GM21737 (cell line): ENCODE results near the gene RFTN1.
A peak's percentile ranks its signal among the peaks of the same experiment; 100 is the strongest.

Source experiments
- ATAC-seq: cut with Tn5 transposase; IDR thresholded peaks from one replicate; pipeline ENCODE4 v1.9.1; 2021; ENCODE audit warnings: mild to moderate bottlenecking, moderate library complexity; ENCODE audit not compliant: unreplicated experiment

Gene RFTN1

DNA sequence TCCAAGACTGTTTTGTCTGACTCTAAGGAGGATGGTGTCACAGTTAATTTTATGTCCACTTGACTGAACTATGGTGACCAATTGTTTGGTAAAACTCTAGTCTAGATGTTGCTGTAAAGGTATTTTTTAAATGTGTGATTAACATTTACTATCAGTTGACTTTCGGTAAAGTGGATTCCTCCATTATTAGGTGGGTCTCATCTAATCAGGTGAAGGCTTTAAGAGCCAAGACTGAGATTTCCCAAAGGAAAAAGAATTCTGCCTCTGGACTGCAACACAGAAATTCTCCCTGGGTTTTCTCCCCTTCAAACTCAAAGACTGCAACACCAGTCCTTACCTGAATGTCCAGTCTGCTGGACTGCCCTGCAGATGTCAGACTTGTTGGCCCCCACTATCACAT lies 129.6 kb downstream of the RFTN1 start:
- no peak for ATAC-seq

DNA sequence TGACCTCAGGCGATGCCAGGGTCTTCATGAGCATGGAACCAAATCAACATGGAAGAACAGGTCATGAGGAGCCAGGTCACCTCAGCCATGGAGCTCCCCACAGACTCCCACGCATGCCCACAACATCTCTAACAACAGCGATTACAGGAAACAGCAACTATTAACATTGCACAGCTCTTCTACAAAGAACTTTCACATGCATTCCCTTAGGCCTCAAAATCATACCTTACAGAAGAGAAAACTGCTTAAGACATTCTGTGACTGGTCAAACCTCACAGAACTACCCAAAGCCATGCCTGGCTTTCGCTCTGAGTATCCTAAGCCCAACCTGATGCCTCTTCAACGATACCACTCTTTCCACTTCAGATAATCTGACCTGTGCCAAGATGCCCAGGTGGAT lies 130.7 kb downstream of the RFTN1 start:
- ATAC-seq, result peak; percentile 50

GRCh38 chr3:16381426-16381825 lies 132.1 kb downstream of the RFTN1 start:
- ATAC-seq, result no peak

- no peak for ATAC-seq
Observed at GRCh38 chr3:16380421-16380820, 133.1 kb downstream of the RFTN1 start.

DNA sequence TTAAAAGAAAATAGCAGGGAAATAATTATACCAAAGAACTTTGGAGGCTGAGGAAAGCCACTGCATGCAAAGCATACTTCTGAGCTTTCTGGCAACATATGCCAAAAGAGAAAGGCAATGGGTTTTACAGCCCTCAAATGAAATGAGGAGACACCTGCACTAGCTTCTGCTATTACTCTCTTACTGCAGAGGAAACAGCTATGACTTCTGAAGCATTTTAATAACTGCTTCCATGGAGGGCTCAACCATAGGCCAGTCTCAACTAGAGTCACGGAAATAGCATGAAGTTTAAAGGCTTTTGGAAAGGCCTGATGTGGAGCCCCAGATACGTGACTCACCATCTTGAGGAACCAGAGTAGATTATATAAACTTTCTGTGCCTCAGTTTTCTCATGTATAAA lies 133.7 kb downstream of the RFTN1 start:
- no peak for ATAC-seq

GRCh38 chr3:16378920-16379319 lies 134.6 kb downstream of the RFTN1 start:
- ATAC-seq, result peak; percentile 41

- ATAC-seq, result no peak
Observed at GRCh38 chr3:16378415-16378814, 135.1 kb downstream of the RFTN1 start.

- no peak for ATAC-seq
Observed at GRCh38 chr3:16377847-16378302, 135.6 kb downstream of the RFTN1 start.

GRCh38 chr3:16377196-16377595 lies 136.3 kb downstream of the RFTN1 start:
- no peak for ATAC-seq

DNA sequence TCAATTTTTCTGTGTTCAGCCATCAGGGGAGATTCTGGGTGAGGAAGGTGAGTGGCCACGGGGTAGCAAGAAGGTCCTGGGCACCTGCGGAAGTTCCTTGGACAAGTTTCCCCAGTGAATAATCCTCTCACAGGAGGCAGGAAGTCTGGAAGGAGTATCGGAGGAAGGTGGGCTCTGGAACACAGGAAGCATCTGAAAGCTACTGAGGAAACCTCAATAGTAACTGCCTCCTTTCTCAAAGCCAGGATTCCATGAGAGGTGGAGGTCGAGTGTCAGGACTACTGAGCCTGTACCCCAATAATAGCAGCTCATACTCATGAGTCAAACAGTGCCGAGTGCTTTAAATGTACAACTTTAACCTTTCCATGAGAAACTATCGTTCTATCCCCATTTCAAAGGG lies 137.6 kb downstream of the RFTN1 start:
- no peak for ATAC-seq

DNA sequence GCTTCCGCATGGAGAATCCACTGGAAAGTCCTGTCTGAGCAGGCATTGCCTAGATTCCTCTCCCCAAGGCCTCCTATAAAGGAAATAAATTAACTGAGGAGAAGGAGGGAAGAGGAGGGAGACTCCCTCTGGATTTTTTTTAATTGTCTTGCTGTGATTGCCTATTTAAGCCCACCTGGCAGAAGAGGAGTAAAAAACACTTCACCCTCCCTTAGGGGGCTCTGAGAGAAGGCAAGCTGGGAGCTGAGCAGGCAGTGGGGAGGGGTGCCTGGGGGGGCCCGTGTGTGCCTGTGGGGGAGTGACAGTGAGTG lies 138.6 kb downstream of the RFTN1 start:
- ATAC-seq, result no peak

GRCh38 chr3:16374047-16374934 lies 139.2 kb downstream of the RFTN1 start:
- peak; percentile 41 for ATAC-seq

GRCh38 chr3:16373341-16373946 lies 140.1 kb downstream of the RFTN1 start:
- ATAC-seq, result no peak

DNA sequence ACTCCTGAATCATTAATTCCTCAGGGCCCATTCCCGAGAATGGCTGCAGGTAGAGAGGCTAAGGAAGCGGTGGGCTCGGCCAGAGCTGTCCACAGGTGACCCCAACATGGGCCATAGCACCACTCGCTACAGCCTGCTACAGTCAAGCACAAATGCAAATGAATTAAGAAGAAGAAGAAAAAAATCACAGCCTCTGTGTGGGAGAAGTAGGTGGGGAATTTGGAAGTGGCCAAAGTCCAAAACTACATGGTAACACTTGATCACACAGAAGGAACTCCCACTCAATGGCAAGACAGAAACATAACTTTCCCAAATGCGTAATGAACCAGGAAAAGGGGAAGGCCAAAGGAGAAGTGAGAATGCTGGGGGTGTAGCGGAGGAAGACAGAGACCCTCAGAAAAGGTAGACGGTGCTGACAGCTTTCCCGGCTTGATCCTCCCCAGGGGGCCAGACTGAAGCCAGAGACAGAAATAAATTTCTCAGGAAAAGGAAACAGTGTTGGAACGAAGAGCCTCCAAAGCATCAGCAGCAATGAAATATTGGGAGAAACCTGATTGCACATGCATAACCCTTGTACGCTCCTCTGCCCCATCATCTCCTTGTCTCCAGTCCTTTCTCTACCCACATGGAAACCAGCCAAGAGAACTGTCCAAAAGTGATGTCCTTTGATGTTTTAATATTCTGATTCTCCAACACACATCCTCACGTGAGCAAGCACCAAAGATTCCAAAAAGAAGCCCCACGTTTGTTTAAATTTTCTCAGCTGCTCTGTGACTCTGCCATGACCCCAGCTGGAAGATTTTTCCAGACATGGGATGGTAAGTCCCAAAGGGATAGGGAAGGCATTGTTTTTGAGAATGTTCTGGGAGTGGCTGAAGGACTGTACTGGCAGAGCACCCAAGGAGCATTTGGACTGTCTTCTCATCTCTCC lies 140.9 kb downstream of the RFTN1 start:
- ATAC-seq, result no peak

DNA sequence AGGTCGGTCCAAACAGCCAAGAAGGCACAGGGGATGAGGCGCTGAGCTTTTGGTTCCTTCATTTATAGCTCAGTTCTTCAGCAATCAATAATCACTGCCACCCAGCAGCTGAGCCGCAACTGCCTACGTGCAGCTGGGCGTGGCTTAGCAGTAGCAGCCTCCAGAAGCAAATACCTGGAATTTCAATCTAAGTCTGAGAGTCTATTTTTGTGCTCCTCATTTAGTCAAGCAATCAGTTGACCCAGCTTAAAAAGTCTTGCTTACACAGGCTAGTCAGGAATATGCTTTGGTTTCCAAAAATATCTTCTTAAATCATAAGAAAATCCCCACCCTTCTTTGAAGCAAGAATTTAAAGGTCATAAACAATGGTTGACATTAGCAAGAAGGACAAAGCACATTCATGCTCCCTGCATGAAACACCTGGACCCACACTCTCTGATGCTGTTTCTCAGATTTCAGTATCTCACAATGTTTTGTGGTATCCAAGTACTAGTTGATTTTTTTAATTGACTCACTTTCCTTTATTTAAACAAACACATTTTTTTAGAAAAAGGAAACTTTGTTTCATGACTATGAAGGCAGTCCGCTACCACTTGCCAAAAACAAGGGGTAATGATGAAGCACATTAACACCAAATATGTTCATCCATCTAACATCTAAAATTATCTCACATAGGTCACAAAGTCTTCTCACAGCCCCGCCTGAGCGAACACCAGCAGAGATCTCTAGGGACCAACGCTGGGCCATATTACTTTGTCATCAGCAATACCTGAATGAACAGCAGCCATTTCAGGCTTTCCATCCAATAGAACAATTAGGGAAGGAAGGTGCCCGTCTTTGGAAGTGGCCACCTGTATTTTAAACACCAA lies 142.4 kb downstream of the RFTN1 start:
- ATAC-seq, result peak; percentile 32

DNA sequence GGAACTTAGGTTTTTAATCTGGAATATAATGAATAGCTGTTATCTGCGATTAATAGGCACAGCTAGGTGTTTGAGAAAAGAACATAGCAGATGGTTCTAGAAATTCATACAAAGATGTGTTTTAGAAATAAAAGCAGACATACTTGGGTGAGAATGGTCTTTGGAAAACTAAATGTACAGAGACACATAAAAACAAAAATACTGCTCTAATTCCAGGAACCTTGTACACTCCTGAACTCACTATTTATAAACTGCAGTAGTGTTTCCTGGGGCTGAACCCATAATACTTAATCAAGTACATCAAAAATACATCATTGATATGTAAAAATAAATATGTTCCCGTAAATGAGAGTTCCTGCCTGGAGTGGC lies 143.0 kb downstream of the RFTN1 start:
- no peak for ATAC-seq

GRCh38 chr3:16369885-16370284 lies 143.6 kb downstream of the RFTN1 start:
- ATAC-seq, result no peak

GRCh38 chr3:16369276-16369675 lies 144.2 kb downstream of the RFTN1 start:
- ATAC-seq, result no peak

DNA sequence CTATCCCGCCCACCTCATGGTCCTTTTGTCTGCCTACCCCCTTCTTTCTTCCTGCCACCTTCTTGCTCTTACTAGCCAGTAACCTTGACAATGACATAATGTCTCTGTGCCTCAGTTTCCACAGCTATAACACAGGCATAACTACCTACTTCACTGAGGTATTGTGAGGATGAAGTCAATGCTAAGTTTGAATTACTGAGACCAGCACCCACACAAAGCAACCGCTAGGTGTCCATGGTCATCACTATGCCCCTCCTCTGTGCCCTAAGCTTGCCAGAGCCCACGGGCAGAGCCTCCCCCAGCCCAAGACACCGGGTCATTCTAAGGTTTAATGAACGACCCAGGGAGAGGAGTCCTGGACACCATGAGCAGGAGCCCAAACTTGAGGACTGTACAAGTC lies 146.9 kb downstream of the RFTN1 start:
- no peak for ATAC-seq

GRCh38 chr3:16365491-16366128 lies 147.9 kb downstream of the RFTN1 start:
- ATAC-seq, result no peak
